Kidney (tissue), 14 donors: Measurements from ENCODE around the gene MMP15. TPM values are rescaled to one million over a fixed set of nuclear protein-coding genes. Genes with fewer than 3 reads are reported as not detected.
A peak's percentile ranks its signal among the peaks of the same experiment; 100 is the strongest.

Source experiments
- DNase-seq, 5 donors: peaks; one replicate each; pipeline ENCODE4 v3.0.0-alpha.2; 2013 to 2020
- FAIRE-seq: peaks from 2 replicates; lab custom pipeline; 2012; peaks lifted over from hg19 to GRCh38; lab: Jason Lieb, UNC
- H3K27ac ChIP-seq, 2 donors: one replicate each; pipeline ENCODE4 v1.7.0; 2013; ENCODE audit warnings: low read depth in 2 of 2, low read length in 2 of 2, inconsistent platforms in 1 of 2
- H3K27me3 ChIP-seq: one replicate; pipeline ENCODE4 v1.7.1; 2013; ENCODE audit warnings: low read length, inconsistent platforms; ENCODE audit not compliant: control insufficient read depth, insufficient read depth
- H3K36me3 ChIP-seq, 3 donors: one replicate each; pipeline versions ENCODE4 v1.7.0 to v1.7.1; 2013; ENCODE audit warnings: low read length in 3 of 3, control low read depth in 1 of 3, inconsistent platforms in 1 of 3; ENCODE audit not compliant: insufficient read depth in 3 of 3, control insufficient read depth in 2 of 3
- H3K4me1 ChIP-seq, 3 donors: one replicate each; pipeline versions ENCODE4 v1.7.0 to v1.7.1; 2013; ENCODE audit warnings: low read length in 3 of 3, inconsistent platforms in 1 of 3, low read depth in 1 of 3; ENCODE audit not compliant: control insufficient read depth in 2 of 3, insufficient read depth in 2 of 3
- H3K4me3 ChIP-seq, 3 donors: one replicate each; pipeline versions ENCODE4 v1.7.0 to v1.8.1; 2013; ENCODE audit warnings: low read length in 3 of 3, control low read depth in 1 of 3, inconsistent platforms in 1 of 3
- H3K9ac ChIP-seq, 3 donors: one replicate each; pipeline versions ENCODE4 v1.7.0 to v1.7.1; 2013; ENCODE audit warnings: low read length in 3 of 3, control low read depth in 1 of 3, inconsistent platforms in 1 of 3
- H3K9me3 ChIP-seq, 3 donors: one replicate each; pipeline versions ENCODE4 v1.7.0 to v1.7.1; 2013; ENCODE audit warnings: low read length in 3 of 3, control low read depth in 1 of 3, inconsistent platforms in 1 of 3; ENCODE audit not compliant: control insufficient read depth in 2 of 3, insufficient read depth in 1 of 3
- CTCF ChIP-seq: IDR thresholded peaks from 3 replicates; pipeline ENCODE4 v1.5.1; 2012; ENCODE audit warnings: mild to moderate bottlenecking, moderate library complexity, borderline replicate concordance; ENCODE audit not compliant: insufficient read depth; ENCODE audit errors: extremely low read depth
- intact Hi-C: fragments of 100-400 bp; cut with DNase I; formaldehyde crosslinking; loops from one replicate; pipeline ENCODE4 v1.11.1; 2022
- polyA plus RNA-seq: library from polyadenylated mRNA; stranded (reverse); fragments of 350-450 nt; fragmentation: Illumina TruSeq; extraction: RNeasy Lipid Tissue Mini Kit (QIAGEN cat#74804); gene quantifications from one replicate; pipeline ENCODE4 v1.2.3, GENCODE V29; 2014; ENCODE audit warnings: low read depth, low replicate concordance; ENCODE audit not compliant: insufficient read depth
- total RNA-seq: library from RNA; stranded (reverse); fragmentation: NEBNext Ultra II Directional; extraction: Animal tissue kit (Norgen Biotek cat#: 25700); gene quantifications from one replicate; pipeline ENCODE4 v1.2.1, GENCODE V29; 2021
- donor health status: control.
- donor health status: control.
- donor health status: control.
- donor health status: control.
- donor health status: control.
- donor health status: DM: yes; HTN: yes; CAD: no.
- donor health status: Normal renal cell carcinoma (clear cell type).

Gene MMP15
- total and polyA plus RNA-seq, 2 donors from 2014 or later: 19.1 to 31.4 TPM

- intact Hi-C loops: loop anchor here (10.0 kb wide), 1 partner anchor 98 kb away; the partner anchor contains the start of gene CFAP20
- FAIRE-seq (no peak), DNase-seq (peak; percentile 61 to 81 (median 73))
- peak overlapping the region in 1 of 3 donors; percentile 65 for H3K9ac ChIP-seq
- peak overlapping the region in 2 of 3 donors; percentile 47 to 68 for H3K4me3 ChIP-seq
- no peaks in the 10 kb centered on the region for H3K9me3 ChIP-seq
- H3K4me1 ChIP-seq: peaks cover 0 to 24% (median 20%) of the 10 kb centered on the region in 3 donors
- H3K36me3 ChIP-seq: no peaks in the 10 kb centered on the region
- no peaks in the 10 kb centered on the region for H3K27me3 ChIP-seq
- TF ChIP-seq CTCF: no peak
- peak overlapping the region; percentile 74 to 80 for H3K27ac ChIP-seq
Observed at GRCh38 chr16:58026705-58027160, 1.2 kb downstream of the MMP15 start.

- Histone ChIP-seq H3K4me3 (peak overlapping the region in 1 of 3 donors; percentile 68), H3K27ac (peak overlapping the region; percentile 74 to 80), H3K4me1 (peaks cover 0 to 24% (median 20%) of the 10 kb centered on the region in 3 donors), H3K27me3 (no peaks in the 10 kb centered on the region), H3K36me3 (no peaks in the 10 kb centered on the region), H3K9me3 (no peaks in the 10 kb centered on the region), H3K9ac (peak overlapping the region in 2 of 3 donors; percentile 56 to 65)
- intact Hi-C loops: loop anchor here (10.0 kb wide), 1 partner anchor 97 kb away; the partner anchor contains the start of gene CFAP20
- DNase-seq: peak; percentile 81 to 89 (median 85)
- no peak for TF ChIP-seq CTCF
- FAIRE-seq: no peak
Observed at GRCh38 chr16:58027161-58027915, 1.8 kb downstream of the MMP15 start.

GRCh38 chr16:58027916-58028455 lies 2.4 kb downstream of the MMP15 start:
- intact Hi-C loops: loop anchor here (10.0 kb wide), 1 partner anchor 97 kb away; the partner anchor contains the start of gene CFAP20
- Histone ChIP-seq H3K9me3 (no peaks in the 10 kb centered on the region), H3K27ac (peak overlapping the region in 1 of 2 donors; percentile 74), H3K4me3 (no peak overlapping the region), H3K9ac (peak overlapping the region in 1 of 3 donors; percentile 65), H3K27me3 (no peaks in the 10 kb centered on the region), H3K4me1 (peaks cover 0 to 21% (median 20%) of the 10 kb centered on the region in 3 donors), H3K36me3 (no peaks in the 10 kb centered on the region)
- no peak for TF ChIP-seq CTCF
- FAIRE-seq (no peak), DNase-seq (peak in 1 of 5 donors; percentile 44)
